Naive B cell (primary cell): ENCODE measurements around the gene NASP. TPM values are rescaled to one million over a fixed set of nuclear protein-coding genes. Genes with fewer than 3 reads are reported as not detected.
A peak's percentile ranks its signal among the peaks of the same experiment; 100 is the strongest.

Source experiments
- ATAC-seq, 2 donors: fragments of 150-1000 bp; cut with Tn5 transposase; 2 replicates each; pipeline ENCODE4 v1.10.0; 2021; ENCODE audit warnings: low read depth in 2 of 2, mild to moderate bottlenecking in 2 of 2, moderate library complexity in 2 of 2
- DNase-seq: peaks from one replicate; pipeline ENCODE4 v3.0.0; 2022
- H3K27ac Mint-ChIP-seq, 6 donors: one replicate each; pipeline ENCODE4 v1.8.0; 2020 to 2022; ENCODE audit warnings: mild to moderate bottlenecking in 6 of 6, mixed read lengths in 6 of 6, moderate library complexity in 5 of 6, inconsistent platforms in 2 of 6
- H3K27me3 Mint-ChIP-seq, 3 donors: one replicate each; pipeline ENCODE4 v1.8.0; 2021 to 2022; ENCODE audit warnings: mixed read lengths in 3 of 3, mild to moderate bottlenecking in 1 of 3
- H3K36me3 Mint-ChIP-seq, 2 donors: one replicate each; pipeline ENCODE4 v1.8.0; 2020 to 2022; ENCODE audit warnings: mixed read lengths in 2 of 2, inconsistent platforms in 1 of 2, mild to moderate bottlenecking in 1 of 2
- H3K4me1 Mint-ChIP-seq, 3 donors: one replicate each; pipeline ENCODE4 v1.8.0; 2020 to 2022; ENCODE audit warnings: mixed read lengths in 3 of 3, inconsistent platforms in 1 of 3, mild to moderate bottlenecking in 1 of 3, moderate library complexity in 1 of 3
- H3K4me3 Mint-ChIP-seq, 8 donors: one replicate each; pipeline ENCODE4 v1.8.0; 2020 to 2022; ENCODE audit warnings: mild to moderate bottlenecking in 8 of 8, mixed read lengths in 8 of 8, moderate library complexity in 8 of 8, inconsistent platforms in 2 of 8
- H3K9me3 Mint-ChIP-seq, 7 donors: one replicate each; pipeline ENCODE4 v1.8.0; 2020 to 2022; ENCODE audit warnings: mixed read lengths in 7 of 7, mild to moderate bottlenecking in 5 of 7, inconsistent platforms in 2 of 7, moderate library complexity in 1 of 7
- polyA plus RNA-seq, 6 donors: library from polyadenylated mRNA; unstranded; fragments of 300-500 nt; fragmentation: Illumina TruSeq; gene quantifications; one replicate each; pipeline ENCODE4 v1.2.3, GENCODE V29; 2021; ENCODE audit warnings: low read depth in 6 of 6

NASP gene
- polyA plus RNA-seq, 6 donors from 2014 or later, result 90.5 to 140 (median 114) TPM

DNA sequence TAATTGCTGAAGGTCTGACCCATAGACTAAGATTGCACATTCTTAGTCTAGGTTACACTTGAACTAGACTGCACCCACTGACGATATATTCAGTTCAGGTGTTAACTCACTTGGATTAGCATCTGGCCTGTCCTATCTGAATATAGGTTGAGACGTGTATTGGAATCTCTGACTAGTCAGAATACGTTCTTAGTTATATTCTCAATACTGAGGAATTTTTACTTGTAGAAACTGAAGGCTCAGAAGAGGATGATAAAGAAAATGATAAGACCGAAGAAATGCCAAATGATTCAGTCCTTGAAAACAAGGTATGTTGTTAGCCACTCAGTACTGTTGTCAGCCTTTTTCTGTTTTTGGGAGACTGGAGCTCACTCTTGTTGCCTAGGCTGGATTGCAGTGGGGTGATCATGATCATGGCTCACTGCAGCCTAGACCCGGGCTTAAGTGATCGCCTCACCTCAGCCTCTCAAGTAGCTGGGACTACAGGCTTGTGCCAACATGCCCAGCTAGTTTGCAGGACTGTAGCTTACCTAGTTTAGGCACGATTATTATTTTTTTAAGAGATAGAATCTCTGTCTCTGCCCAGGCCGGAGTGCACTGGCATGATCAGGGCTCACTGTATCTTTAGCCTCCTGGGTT lies 29.2 kb downstream of the NASP start:
- ATAC-seq (no peak), DNase-seq (no peak)
- no peak overlapping the region for H3K4me3 Mint-ChIP-seq
- no peak overlapping the region for H3K27ac Mint-ChIP-seq
- no peaks in the 10 kb centered on the region for H3K27me3 Mint-ChIP-seq
- H3K36me3 Mint-ChIP-seq, result peaks cover 21 to 36% of the 10 kb centered on the region in 2 donors
- peaks cover 35 to 54% (median 47%) of the 10 kb centered on the region in 3 donors for H3K4me1 Mint-ChIP-seq
- H3K9me3 Mint-ChIP-seq, result no peaks in the 10 kb centered on the region

DNA sequence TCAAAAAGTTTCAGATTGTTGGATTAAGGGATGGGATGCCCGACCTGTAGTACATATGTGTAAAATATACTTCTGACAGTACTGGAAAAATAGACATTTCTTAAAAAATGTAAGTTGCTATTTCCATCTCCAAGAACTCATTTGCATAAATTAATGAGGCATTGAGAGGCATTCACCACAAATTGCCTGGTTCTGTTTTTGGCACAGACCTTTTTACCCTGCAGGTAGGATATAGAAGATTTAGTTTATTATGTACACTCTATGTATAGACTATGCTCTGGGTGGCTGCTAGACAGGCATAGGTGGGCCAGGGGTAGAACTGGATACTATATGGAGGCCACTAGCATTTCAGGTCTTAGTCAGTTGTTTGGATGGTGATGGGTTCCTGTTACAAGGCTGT lies 32.0 kb downstream of the NASP start:
- H3K4me1 Mint-ChIP-seq, result peaks cover 16 to 28% (median 22%) of the 10 kb centered on the region in 3 donors
- H3K4me3 Mint-ChIP-seq, result peak overlapping the region in 4 of 8 donors; percentile 0 to 25 (median 12)
- ATAC-seq (peak; percentile 86 to 93), DNase-seq (peak; percentile 35)
- no peaks in the 10 kb centered on the region for H3K9me3 Mint-ChIP-seq
- H3K27ac Mint-ChIP-seq, result peak overlapping the region in 1 of 6 donors; percentile 56
- no peaks in the 10 kb centered on the region for H3K27me3 Mint-ChIP-seq
- peaks cover 16 to 38% of the 10 kb centered on the region in 2 donors for H3K36me3 Mint-ChIP-seq

DNA sequence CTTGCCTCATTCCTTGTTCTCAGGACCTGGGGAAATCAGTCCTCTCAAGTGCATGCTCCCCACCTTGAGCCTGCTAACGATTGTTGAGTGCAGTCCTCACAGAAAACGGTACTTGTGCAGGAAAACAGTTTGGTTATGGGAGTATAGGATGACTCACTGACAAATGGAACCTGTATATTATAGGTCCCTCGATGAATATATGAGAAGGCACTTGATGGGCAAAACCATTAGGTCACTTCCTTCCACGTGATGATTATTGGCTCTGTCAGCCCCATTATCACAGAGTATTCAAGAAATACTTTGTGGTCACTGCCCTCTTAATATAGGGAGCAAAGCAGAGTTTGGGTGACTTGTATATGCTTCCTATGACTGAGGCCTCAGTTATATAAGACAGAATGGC lies 33.8 kb downstream of the NASP start:
- peak overlapping the region in 1 of 6 donors; percentile 2 for H3K27ac Mint-ChIP-seq

DNA sequence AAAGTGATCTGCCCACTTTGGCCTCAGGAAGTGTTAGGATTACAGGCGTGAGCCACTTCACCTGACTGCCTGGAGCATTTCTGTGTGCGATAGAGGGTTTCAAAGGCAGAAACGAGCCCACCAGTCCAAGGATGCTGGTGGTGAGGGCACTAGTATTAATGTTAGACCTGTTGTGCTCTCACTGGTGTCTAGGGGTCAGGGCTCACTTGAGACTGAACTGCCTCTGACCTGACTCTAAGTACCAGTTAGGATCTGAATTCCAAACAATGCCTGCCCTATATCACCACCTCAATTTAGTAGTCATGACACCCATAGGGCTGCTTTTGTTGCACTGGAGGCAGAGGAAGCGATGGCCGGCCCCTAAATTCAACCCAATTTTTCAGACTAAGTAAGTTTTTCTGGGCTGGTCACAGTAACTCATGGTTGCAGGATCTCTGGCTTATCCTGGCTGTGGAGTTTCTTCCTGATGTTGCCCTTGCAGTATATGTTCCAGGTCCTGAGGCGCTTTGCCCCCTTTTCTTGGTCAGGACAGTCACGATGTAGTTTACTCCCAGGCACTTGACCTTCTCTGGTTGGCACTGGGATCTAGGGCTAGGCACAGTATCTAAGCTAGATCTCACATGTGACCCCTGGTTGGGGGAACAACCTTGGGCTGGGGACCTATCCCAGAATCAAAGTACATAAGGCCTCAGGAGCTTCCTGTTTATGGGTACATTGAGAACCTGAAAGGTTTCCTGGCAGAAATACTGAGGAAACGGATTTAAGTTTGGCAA lies 35.5 kb downstream of the NASP start:
- no peak for DNase-seq
- peaks cover 16 to 28% (median 21%) of the 10 kb centered on the region in 3 donors for H3K4me1 Mint-ChIP-seq
- peaks cover 21 to 27% of the 10 kb centered on the region in 2 donors for H3K36me3 Mint-ChIP-seq
- H3K4me3 Mint-ChIP-seq, result no peak overlapping the region
- H3K27ac Mint-ChIP-seq, result peak overlapping the region in 2 of 6 donors; percentile 22 to 24
- no peaks in the 10 kb centered on the region for H3K27me3 Mint-ChIP-seq
- H3K9me3 Mint-ChIP-seq, result no peaks in the 10 kb centered on the region
- no peak for ATAC-seq

More for the DNA sequence above, 33.8 kb downstream of the NASP start:
- H3K27me3 Mint-ChIP-seq, result no peaks in the 10 kb centered on the region
- H3K4me3 Mint-ChIP-seq, result no peak overlapping the region
- DNase-seq (no peak), ATAC-seq (no peak)
- H3K36me3 Mint-ChIP-seq, result peaks cover 15 to 33% of the 10 kb centered on the region in 2 donors
- peaks cover 16 to 28% (median 21%) of the 10 kb centered on the region in 3 donors for H3K4me1 Mint-ChIP-seq
- no peaks in the 10 kb centered on the region for H3K9me3 Mint-ChIP-seq

DNA sequence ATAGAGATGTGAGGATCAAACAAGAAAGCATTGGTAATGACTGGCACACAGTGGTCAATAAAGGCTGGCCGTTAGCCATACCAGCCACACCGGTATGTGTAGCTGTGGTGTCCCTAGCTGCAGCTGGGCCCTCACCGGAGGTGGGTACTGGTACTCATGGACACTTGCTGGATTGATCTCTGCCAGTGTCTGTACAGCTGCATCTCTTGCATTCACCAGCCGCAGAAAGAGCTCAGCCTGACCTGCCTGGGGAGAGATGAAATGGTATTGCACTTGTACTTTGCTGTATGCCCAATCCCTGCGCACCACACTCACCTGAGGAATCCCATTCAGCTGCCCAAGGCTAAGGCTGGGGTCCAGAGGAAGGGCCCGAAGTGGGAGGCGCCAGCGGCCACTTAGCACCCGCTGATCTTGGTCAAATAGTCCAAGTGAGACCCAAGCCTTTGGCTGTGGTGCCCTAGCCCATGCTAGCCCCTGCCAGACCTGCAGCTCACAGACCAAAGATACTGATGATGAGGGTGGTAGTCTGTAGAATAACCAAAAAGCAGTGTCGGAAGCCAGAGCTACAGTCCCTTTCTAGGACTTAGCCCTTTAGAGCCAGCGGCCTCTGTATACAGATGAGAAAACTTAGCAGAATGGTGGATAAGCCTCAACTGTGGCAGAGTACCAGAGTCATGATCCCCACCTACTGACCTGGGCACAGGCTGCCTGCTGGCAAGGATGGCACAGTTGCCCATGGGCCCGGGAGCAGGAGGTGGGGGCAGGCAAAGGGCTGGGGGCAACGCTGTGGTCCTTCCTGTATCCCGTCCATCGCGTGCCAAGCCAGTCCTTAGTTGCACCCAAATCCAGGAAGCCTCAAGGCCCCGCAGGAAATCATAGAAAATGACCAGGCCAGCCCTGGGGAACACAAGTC lies 37.0 kb downstream of the NASP start:
- DNase-seq (no peak), ATAC-seq (no peak)
- peak overlapping the region in 3 of 6 donors; percentile 20 to 63 (median 62) for H3K27ac Mint-ChIP-seq
- no peaks in the 10 kb centered on the region for H3K9me3 Mint-ChIP-seq
- no peaks in the 10 kb centered on the region for H3K27me3 Mint-ChIP-seq
- H3K36me3 Mint-ChIP-seq, result peaks cover 13 to 17% of the 10 kb centered on the region in 2 donors
- H3K4me1 Mint-ChIP-seq, result peaks cover 6 to 15% (median 9%) of the 10 kb centered on the region in 3 donors
- H3K4me3 Mint-ChIP-seq, result no peak overlapping the region

DNA sequence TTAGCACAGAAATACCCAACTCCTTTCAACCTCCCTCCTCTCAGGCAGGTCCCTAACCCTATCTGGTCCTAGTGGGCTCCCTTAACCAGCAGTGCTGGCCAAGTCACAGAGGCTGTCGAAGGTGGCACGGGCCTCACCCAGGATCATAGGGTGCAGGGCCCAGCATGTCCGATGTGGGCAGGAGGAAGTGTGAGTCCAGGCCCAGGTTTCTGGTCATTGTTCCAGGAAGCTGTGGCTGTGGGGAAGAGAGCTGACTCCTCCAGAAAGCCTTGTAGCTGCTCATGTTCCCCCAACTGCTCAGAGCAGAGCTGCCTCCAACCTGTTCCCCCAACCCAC lies 37.6 kb downstream of the NASP start:
- no peak for ATAC-seq
- no peak for DNase-seq
- Mint-ChIP-seq H3K9me3 (no peaks in the 10 kb centered on the region), H3K27ac (peak overlapping the region in 2 of 6 donors; percentile 34 to 63), H3K36me3 (peaks cover 11 to 13% of the 10 kb centered on the region in 2 donors), H3K4me1 (peaks cover under 1 to 9% (median 3%) of the 10 kb centered on the region in 3 donors), H3K27me3 (no peaks in the 10 kb centered on the region), H3K4me3 (no peak overlapping the region)

DNA sequence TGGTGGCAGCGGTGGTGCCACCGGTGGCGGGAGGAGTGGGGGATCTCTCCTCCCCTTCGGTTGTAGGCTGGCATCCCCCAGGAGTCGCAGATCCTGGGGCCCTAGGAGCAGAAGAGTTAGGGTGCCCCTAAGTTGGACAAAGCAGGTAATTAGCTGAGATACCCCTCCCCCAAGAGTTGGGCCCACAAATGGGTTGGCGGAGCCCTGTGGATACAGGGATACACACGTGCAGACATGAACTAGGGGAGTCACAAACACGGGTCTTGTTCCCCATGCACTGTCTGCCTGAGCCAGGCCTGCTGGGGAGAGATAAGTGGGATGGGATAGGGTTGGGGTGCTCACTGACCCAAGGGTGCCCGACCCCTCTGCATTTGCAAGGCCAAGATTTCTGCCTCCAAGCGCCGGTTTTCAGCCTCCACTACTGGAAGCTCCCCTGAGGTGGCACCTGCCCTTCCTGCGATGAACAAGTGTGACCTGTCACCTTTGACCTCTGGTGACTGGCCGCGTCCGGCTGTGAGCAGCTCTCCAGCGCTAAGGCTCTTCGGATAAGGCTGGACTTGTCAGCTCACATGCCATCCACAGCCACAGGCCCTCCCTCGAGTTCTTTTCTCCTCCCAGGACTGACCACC lies 38.2 kb downstream of the NASP start:
- ATAC-seq (no peak), DNase-seq (no peak)
- Mint-ChIP-seq H3K4me3 (no peak overlapping the region), H3K27ac (peak overlapping the region in 1 of 6 donors; percentile 19), H3K27me3 (no peaks in the 10 kb centered on the region), H3K4me1 (peaks cover 0 to 4% (median 3%) of the 10 kb centered on the region in 3 donors), H3K9me3 (no peaks in the 10 kb centered on the region), H3K36me3 (peaks cover 11% of the 10 kb centered on the region in 2 donors)

DNA sequence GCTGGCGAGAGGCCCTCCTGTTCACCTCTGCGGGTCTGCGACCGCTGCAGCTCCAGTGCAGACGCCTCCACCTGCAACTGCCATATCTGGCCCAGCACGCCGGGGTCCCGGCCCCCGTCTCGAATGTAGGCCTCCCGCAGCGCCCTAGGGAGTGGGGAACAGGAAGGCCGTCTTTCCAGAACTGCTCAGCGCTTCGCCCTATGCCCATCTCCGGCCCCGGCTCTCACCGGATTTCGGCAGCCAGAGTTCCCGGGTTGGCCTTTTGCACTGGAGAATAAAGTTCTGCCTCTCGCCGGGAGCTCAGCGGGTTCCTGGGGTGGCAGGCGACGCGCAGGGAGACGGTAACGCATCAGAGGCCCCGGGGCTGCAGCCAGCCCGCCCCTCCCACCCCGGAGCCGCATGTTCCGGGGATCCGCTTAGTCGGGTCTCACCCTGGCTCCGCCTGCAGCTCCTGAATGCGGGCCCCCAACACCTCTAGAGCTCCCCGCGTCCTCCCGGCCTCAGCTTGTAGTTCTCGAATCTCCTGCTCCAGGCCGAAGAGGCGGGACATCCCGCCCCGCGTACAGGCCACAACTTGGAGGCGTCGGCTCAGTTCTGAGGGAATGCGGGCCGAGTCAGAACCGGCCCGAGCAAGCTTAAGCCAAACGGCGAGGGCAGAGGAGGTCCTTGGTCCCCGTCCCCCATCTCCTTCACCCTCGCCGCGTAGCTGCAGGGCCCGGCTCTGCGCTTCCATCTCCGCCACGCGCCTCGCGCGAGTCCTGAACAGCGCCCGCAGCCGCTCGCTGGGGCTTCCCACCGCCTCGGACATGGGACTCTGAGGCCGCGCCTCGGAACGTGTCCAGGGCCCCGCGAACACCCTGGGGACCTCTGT lies 38.9 kb downstream of the NASP start:
- Mint-ChIP-seq H3K4me3 (no peak overlapping the region), H3K4me1 (peaks cover 0 to 2% (median 0%) of the 10 kb centered on the region in 3 donors), H3K9me3 (no peaks in the 10 kb centered on the region), H3K27me3 (no peaks in the 10 kb centered on the region), H3K36me3 (peaks cover 6 to 12% of the 10 kb centered on the region in 2 donors), H3K27ac (peak overlapping the region in 1 of 6 donors; percentile 77)
- no peak for ATAC-seq
- DNase-seq, result no peak

DNA sequence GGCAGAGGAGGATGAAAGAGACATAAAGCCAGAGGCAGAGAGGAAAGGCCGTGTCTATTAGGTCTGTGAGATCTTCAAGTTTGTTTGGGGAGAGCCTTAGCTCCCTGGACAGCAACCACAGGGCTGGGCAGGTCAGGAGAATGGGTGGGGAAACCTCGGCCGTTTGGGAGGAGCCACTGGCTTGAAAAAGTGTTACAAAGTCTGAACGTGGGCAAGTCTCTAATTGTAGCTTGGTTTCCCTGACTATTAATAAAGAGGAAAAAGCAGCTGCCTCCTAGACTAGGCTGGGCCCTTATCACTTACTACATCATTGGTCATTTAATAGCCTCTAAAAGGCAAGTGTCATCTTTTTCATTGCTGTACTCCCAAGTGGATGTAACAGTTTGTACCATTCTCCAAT lies 40.1 kb downstream of the NASP start, which contains the start of gene CCDC17:
CCDC17 (minus strand) TSS at position 83 of the 400 bp plus-strand sequence. CDS start 145 bp downstream, outside the sequence.
- no peaks in the 10 kb centered on the region for H3K9me3 Mint-ChIP-seq
- peaks cover 6% of the 10 kb centered on the region in 2 donors for H3K36me3 Mint-ChIP-seq
- H3K4me1 Mint-ChIP-seq, result peaks cover 0 to 2% (median 0%) of the 10 kb centered on the region in 3 donors
- ATAC-seq, result no peak
- DNase-seq, result no peak
- no peaks in the 10 kb centered on the region for H3K27me3 Mint-ChIP-seq
- peak within 1 kb of the TSS in 4 of 6 donors; percentile 60 to 77 (median 68) for H3K27ac Mint-ChIP-seq
- no peak within 1 kb of the TSS for H3K4me3 Mint-ChIP-seq

DNA sequence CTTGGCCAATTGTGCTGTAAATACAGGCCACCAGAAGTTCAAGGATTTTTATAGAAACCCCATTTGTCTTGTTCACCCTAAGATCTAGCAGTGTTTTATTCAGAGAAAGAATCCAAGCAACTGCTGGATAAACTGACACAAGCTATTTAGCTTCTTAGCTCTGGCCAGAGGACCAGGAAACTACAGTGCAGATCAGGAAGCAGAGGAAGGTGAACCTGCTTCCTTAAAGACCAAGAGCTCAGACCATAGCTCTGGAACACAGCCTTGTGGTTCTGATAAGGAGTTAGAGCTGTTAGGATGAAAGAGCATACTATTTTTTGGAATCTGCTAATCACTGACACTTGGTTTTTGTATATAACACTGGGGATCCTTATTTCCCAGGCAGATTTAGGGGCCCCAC lies 45.2 kb downstream of the NASP start:
- H3K27me3 Mint-ChIP-seq, result no peaks in the 10 kb centered on the region
- no peak overlapping the region for H3K4me3 Mint-ChIP-seq
- no peak overlapping the region for H3K27ac Mint-ChIP-seq
- H3K9me3 Mint-ChIP-seq, result no peaks in the 10 kb centered on the region
- ATAC-seq, result no peak
- no peak for DNase-seq
- H3K4me1 Mint-ChIP-seq, result no peaks in the 10 kb centered on the region
- peaks cover 19% of the 10 kb centered on the region in 2 donors for H3K36me3 Mint-ChIP-seq

DNA sequence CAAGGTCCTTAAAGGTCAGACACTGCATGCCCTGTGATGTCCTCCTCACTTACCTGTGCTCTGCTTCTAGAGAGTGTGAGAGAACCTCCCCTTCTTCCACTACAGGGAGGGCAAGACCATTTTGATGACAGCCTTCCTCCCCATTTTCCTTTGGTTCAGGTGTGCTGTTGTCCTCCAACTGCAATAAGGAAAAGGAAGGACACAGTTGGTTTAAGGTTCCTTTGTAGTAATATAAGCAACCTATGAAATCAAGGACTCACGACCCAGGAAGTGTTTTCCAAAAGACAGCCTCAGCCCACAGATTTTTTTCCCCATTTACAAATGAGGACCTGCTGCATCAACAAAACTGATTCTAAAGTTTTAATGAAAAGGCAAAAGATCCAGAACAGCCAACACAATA lies 46.6 kb downstream of the NASP start:
- Mint-ChIP-seq H3K4me1 (no peaks in the 10 kb centered on the region), H3K4me3 (no peak overlapping the region), H3K27ac (peak overlapping the region in 3 of 6 donors; percentile 16 to 76 (median 23)), H3K27me3 (no peaks in the 10 kb centered on the region), H3K9me3 (no peaks in the 10 kb centered on the region), H3K36me3 (peaks cover 19% of the 10 kb centered on the region in 2 donors)
- DNase-seq, result no peak
- no peak for ATAC-seq

DNA sequence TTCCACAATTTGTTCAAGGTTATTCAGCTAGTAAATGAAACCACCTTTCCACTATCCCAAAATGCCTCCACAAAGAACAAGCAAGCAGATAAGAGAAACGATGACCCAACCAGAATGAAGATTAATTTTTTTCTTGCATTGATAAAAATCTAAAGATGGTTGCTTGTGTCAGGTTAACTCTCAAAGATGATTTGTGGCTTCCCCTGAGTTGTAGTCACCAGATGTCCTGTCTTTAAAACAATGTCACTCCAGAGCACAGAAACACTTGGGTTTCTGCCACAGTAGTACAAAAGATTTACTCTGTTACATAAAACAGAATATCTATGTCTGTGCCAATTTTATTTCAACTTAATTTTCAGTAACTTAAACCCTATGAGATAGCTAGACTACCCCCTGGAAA lies 51.4 kb downstream of the NASP start:
- Mint-ChIP-seq H3K9me3 (no peaks in the 10 kb centered on the region), H3K27ac (no peak overlapping the region), H3K36me3 (peaks cover 13 to 15% of the 10 kb centered on the region in 2 donors), H3K27me3 (no peaks in the 10 kb centered on the region), H3K4me1 (no peaks in the 10 kb centered on the region), H3K4me3 (no peak overlapping the region)
- ATAC-seq (no peak), DNase-seq (no peak)
